Measurements from ENCODE around the gene IRF3.

Gene IRF3

GRCh38 chr19:49687150-49687549 lies 21.5 kb upstream of the IRF3 start:
- DNase-seq (ENCODE audit: low read depth), result no peak

GRCh38 chr19:49686503-49687088 lies 20.9 kb upstream of the IRF3 start:
- DNase-seq (ENCODE audit: low read depth), result no peak

- DNase-seq (ENCODE audit: low read depth), result no peak
Measured at GRCh38 chr19:49685845-49686332, 20.2 kb upstream of the IRF3 start.

- no peak for DNase-seq (ENCODE audit: low read depth)
Measured at GRCh38 chr19:49684983-49685553, 19.4 kb upstream of the IRF3 start.

DNA sequence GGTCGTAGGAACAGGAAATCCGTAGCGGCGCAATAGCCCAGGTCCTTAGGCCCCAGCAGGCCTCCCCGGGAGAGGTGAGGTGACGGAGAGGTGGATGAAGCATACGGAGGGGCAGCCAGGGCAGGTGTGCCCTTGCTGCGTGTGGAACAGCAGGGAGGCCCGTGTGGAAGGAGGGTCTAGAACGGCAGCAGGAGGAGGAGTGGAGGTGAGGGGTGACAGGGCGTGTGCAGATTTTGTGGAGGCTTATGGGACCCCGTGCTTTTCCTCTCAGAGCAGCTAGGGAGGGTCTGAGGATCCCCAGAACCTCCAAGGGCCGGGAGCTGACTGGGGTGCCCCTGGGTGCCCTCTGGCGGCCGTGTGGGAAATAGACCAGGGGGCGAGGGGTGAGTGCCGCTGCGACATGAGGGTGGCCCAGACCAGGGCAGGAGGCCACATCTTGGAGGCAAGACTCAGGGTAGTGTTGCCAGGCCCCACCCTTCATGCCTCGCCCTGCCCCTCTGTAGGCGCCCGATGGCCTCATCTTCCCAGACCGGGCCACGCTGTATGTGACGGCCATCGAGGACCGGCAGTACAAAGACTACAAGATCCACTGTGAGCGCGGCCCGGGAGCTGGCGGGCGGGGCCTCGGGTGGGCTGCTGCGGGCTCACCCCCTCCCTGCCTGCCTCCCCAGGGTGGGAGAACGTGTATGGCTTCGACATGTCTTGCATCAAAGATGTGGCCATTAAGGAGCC lies 18.8 kb upstream of the IRF3 start:
- DNase-seq (ENCODE audit: low read depth), result no peak

- DNase-seq (ENCODE audit: low read depth), result no peak
Measured at GRCh38 chr19:49683814-49684250, 18.2 kb upstream of the IRF3 start.

DNA sequence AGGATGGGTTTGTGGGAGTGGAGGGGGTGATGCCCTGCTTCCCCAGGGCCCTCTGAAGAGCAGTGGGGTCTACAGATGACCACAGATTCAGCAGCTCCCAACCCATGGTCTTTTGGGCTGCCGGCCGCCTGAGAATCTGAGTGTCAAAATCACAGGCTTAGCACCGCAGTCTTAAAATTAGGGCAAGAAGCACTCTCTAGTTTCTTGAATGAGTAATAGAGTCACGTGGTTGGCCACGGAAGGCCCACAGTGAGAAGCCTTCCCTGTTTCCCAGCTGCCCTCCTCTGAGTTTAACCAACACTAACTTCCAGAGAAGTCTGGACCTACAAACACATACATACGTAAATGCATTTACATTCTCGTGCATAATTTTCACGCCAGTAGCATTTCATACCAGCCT lies 16.6 kb upstream of the IRF3 start:
- no peak for DNase-seq (ENCODE audit: low read depth)

GRCh38 chr19:49681830-49682229 lies 16.2 kb upstream of the IRF3 start:
- DNase-seq (ENCODE audit: low read depth), result no peak

GRCh38 chr19:49680421-49681351 lies 15.0 kb upstream of the IRF3 start:
- no peak for DNase-seq (ENCODE audit: low read depth)

DNA sequence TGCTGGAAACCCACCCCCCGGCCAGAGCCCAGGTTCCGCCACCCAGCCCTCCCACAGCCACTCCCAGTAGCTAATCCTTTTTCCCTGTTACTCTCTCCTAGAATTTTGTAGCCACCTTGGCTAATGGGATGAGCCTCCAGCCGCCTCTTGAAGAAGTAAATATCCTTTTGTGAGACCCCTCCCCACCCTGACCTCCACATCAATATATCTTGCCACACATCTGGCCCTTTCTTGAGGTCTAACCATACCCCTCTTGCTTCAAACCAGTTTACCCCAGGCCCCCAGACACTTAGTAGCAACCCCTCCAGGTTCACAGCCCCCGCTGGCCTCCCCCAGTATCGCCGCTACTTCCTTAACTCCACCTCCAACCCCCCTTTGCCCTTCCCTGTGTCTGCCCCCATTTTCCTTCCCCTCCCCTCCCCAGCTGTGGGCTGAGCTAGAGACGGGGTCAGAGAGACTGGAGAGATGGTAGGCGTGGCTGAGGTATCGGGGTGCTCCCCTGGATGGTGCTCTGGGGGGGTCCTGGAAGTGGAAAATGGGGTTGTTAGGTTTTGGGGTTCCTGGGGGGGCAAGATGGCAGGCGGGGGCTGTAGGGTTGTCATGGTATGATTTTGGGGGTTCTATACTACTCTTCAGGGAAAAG lies 14.2 kb upstream of the IRF3 start:
- no peak for DNase-seq (ENCODE audit: low read depth)

DNA sequence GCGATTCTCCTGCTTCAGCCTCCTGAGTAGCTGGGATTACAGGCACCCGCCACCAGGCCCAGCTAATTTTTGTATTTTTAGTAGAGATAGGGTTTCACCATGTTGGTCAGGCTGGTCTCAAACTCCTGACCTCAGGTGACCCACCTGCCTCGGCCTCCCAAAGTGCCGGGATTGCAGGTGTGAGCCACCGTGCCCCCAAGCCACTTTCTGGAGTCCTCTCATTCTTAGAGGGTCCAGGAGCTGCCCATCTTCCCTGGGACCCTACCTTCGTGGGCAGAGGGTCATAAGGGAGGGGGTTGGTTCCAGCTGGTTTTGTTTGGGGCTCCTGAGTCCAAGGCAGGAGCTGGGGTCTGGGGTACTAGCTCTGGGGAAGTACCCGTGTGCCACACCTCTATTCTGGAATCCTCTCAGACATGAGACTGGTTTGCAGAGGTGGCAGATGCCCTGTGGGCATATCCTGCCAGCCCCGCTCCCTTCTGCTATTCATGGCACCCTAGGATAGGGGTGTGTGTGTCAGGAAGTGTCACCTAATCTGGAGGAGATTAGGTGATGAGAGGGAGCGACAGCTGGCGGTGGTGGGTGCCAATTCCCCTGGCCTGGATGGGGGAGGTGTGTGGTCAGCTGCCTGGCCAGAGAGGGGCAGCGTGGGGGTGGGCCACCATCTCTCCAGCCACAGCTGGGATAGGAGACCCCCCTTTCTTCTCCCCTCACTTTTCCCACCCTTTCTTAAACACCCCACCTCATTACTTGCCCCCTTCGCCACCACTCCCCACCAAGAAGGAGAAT lies 13.5 kb upstream of the IRF3 start:
- no peak for DNase-seq (ENCODE audit: low read depth)

- DNase-seq (ENCODE audit: low read depth), result no peak
Measured at GRCh38 chr19:49677901-49678674, 12.4 kb upstream of the IRF3 start.

DNA sequence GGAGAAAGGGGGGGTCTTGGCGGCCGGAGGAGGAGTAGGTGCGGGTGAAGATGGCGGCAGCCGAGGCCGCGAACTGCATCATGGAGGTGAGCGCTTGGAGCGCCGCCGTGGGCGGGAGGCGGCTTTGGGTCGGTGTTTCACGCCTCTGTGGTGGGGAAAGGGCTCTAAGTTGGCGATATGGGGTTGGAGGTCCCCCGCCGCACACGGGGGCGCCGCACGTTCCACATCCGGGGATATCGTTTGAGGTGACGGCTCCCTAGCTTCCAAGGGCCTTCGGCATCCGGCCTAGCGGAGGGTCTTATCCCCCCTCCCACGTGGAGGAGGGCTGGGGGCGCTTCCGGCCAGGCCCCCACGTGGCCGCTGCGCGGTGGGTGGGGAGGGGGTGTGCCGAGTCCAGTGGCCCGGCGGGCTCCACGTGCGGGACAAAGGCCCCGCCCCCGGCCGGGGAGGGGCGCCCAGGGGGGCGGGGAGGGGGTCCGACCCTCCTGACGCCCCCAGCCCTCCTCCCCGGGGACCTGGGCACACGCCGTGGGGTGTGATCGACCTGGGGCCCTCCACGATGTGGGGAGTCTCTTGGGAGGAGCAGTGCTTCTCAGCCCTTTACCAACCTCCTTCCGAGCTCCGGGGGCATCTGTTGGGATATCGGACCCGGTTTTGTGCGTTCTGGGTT lies 11.7 kb upstream of the IRF3 start, which contains the start of gene PRMT1:
PRMT1 (plus strand) TSS at position 41 of the 670 bp plus-strand sequence; CDS start at position 51, 10 bp downstream.
- no peak for DNase-seq (ENCODE audit: low read depth)

DNA sequence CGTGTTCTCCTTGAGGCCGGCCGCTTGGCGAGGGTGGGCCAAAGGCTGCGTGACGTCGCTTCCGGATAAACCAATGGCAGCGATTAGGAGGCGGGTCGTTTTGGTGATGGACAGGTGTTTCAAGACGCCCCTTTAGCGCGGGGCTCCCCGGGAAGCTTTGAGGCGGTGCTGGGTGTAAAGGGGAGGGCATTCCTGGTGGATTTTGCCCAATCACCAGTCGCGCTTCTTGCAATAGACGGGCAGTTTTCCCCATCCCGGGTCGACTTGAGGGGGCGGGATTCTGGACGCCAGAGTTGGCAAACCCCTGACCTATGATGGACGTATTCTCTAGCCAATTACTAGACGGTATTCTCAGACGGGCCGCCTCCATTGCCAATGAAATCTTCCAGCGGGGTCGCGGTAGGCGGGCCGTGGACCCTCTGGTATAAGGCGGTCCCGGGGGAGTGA lies 11.2 kb upstream of the IRF3 start:
- DNase-seq (ENCODE audit: low read depth), result peak; percentile 100

- DNase-seq (ENCODE audit: low read depth), result peak; percentile 85
Measured at GRCh38 chr19:49676136-49676783, 10.6 kb upstream of the IRF3 start.

GRCh38 chr19:49672131-49672919 lies 6.7 kb upstream of the IRF3 start:
- no peak for DNase-seq (ENCODE audit: low read depth)

DNA sequence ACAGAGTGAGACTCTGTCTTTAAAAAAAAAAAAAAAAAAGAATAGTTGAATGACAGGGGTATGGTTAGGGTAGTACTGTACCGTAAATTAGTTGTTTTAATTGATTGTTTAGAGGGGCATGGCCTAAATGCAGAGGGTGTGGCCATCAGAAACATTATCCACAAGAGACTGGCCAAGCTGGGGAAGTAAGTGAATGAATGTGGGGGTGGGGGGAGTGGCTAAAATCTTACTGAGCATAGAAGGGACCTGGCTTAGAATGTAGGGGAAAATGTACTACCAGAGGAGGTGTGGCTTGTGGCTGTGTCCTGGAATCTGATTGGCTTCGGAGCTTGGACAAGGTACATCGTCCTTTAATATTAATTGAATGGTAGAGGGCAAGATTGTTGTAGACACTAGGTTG lies 3.9 kb upstream of the IRF3 start:
- DNase-seq (ENCODE audit: low read depth), result no peak

DNA sequence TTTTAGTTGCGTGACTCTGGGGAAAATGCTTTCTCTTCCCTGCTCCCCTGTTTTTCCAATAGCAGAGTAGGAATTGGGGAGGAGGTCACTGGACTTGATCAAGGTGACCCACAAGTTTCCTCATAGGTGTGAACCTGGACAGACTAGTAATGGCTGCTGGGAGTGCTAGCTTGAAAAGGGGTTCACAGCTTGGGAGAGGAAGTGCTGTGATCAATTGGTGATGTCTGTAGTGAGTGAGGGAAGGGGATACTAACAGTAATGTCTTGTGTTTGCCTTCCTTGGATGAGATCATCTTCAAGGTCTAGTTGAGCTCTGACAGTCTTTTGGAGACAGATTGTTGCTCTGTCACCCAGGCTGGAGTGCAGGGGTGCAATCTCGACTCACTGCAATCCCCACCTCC lies 1.8 kb upstream of the IRF3 start:
- no peak for DNase-seq (ENCODE audit: low read depth)

Data from non-pigmented ciliary epithelial cell (primary cell).